GM23248 (cell line): ENCODE data around the gene PSMD13. TPM values are rescaled to one million over a fixed set of nuclear protein-coding genes. Genes with fewer than 3 reads are reported as not detected.
A peak's percentile ranks its signal among the peaks of the same experiment; 100 is the strongest.
"Not testable (repeated sequence)": the region's sequence is repeated elsewhere in the genome, so short reads cannot be mapped to it uniquely, and the experiment has no call there.

ENCODE experiments used
- DNase-seq: peaks from one replicate; pipeline ENCODE4 v3.0.0-alpha.2; 2015
- H2AFZ ChIP-seq: fragments of 200-600 bp; sonication (generic); 2 replicates; pipeline ENCODE4 v1.6.1; 2016; ENCODE audit warnings: antibody characterized with exemption
- H3F3A ChIP-seq: fragments of 200-600 bp; sonication (generic); 2 replicates; pipeline ENCODE4 v1.6.1; 2016; ENCODE audit warnings: mild to moderate bottlenecking, antibody characterized with exemption, mixed run types; ENCODE audit not compliant: insufficient read depth
- H3K27ac ChIP-seq: fragments of 200-600 bp; sonication (generic); 2 replicates; pipeline ENCODE4 v1.5.1; 2016; ENCODE audit warnings: mild to moderate bottlenecking
- H3K27me3 ChIP-seq: fragments of 200-600 bp; sonication (generic); replicated peaks from 2 replicates; pipeline ENCODE4 v1.6.1; 2016; ENCODE audit warnings: mild to moderate bottlenecking; ENCODE audit not compliant: insufficient read depth
- H3K36me3 ChIP-seq: fragments of 200-600 bp; sonication (generic); 2 replicates; pipeline ENCODE4 v1.6.1; 2016; ENCODE audit warnings: low read depth, mild to moderate bottlenecking
- H3K4me1 ChIP-seq: fragments of 200-600 bp; sonication (generic); 2 replicates; pipeline ENCODE4 v1.6.1; 2016; ENCODE audit warnings: mild to moderate bottlenecking; ENCODE audit not compliant: insufficient read depth
- H3K4me2 ChIP-seq: fragments of 200-600 bp; sonication (generic); one replicate; pipeline ENCODE4 v1.6.1; 2016; ENCODE audit warnings: mild to moderate bottlenecking; ENCODE audit not compliant: unreplicated experiment
- H3K4me3 ChIP-seq: fragments of 200-600 bp; sonication (generic); 2 replicates; pipeline ENCODE4 v1.5.1; 2016; ENCODE audit warnings: mild to moderate bottlenecking
- H3K79me2 ChIP-seq: fragments of 200-600 bp; sonication (generic); 2 replicates; pipeline ENCODE4 v1.6.1; 2016; ENCODE audit warnings: mild to moderate bottlenecking; ENCODE audit not compliant: insufficient read depth
- H3K9ac ChIP-seq: fragments of 200-600 bp; sonication (generic); 2 replicates; pipeline ENCODE4 v1.6.1; 2016; ENCODE audit warnings: mild to moderate bottlenecking
- H3K9me2 ChIP-seq: fragments of 200-600 bp; sonication (generic); 2 replicates; pipeline ENCODE4 v1.6.1; 2016; ENCODE audit warnings: mixed run types, mild to moderate bottlenecking, moderate library complexity; ENCODE audit not compliant: insufficient read depth
- H3K9me3 ChIP-seq: fragments of 200-600 bp; sonication (generic); one replicate; pipeline ENCODE4 v1.6.1; 2017; ENCODE audit warnings: low read depth
- H4K20me1 ChIP-seq: fragments of 200-600 bp; sonication (generic); 2 replicates; pipeline ENCODE4 v1.6.0; 2016; ENCODE audit not compliant: insufficient read depth
- EZH2 ChIP-seq: fragments of 200-600 bp; sonication (generic); IDR thresholded peaks from 2 replicates; pipeline ENCODE4 v1.6.1; 2018; ENCODE audit warnings: antibody characterized with exemption, mild to moderate bottlenecking; ENCODE audit not compliant: insufficient read depth, poor library complexity, severe bottlenecking
- EZH2phosphoT487 ChIP-seq: fragments of 200-600 bp; sonication (generic); IDR thresholded peaks from 2 replicates; pipeline ENCODE4 v1.6.1; 2018; ENCODE audit warnings: antibody characterized with exemption, moderate library complexity, mild to moderate bottlenecking, low read depth; ENCODE audit not compliant: insufficient read depth
- WGBS, 2 experiments: methylation state at CpG; one replicate each; pipeline ENCODE4 v1.1.6; 2015 to 2017; ENCODE audit warnings: low lambda C conversion rate in 2 of 2, low coverage in 1 of 2; ENCODE audit errors: missing lambda C conversion rate in 2 of 2; 5-methylcytosine and 5-hydroxymethylcytosine counted together
- in situ Hi-C: fragments of 300-500 bp; cut with MboI; formaldehyde crosslinking; loops from 2 replicates; pipeline ENCODE4 v1.15.0; 2020
- polyA plus RNA-seq: library from polyadenylated mRNA; unstranded; fragments of >200 nt; fragmentation: Nextera tagmentation; extraction: Ambion mirVana; gene quantifications from 2 replicates; pipeline ENCODE4 v1.2.1, GENCODE V29; 2016
- total RNA-seq: library from RNA; depleted of rRNA; stranded (reverse); fragments of >200 nt; shearing (Covaris generic); gene quantifications from 2 replicates; pipeline ENCODE4 v1.2.3, GENCODE V29; 2014

Gene PSMD13
- total and polyA plus RNA-seq, 2 experiments from 2014 or later: 145 to 188 TPM

DNA sequence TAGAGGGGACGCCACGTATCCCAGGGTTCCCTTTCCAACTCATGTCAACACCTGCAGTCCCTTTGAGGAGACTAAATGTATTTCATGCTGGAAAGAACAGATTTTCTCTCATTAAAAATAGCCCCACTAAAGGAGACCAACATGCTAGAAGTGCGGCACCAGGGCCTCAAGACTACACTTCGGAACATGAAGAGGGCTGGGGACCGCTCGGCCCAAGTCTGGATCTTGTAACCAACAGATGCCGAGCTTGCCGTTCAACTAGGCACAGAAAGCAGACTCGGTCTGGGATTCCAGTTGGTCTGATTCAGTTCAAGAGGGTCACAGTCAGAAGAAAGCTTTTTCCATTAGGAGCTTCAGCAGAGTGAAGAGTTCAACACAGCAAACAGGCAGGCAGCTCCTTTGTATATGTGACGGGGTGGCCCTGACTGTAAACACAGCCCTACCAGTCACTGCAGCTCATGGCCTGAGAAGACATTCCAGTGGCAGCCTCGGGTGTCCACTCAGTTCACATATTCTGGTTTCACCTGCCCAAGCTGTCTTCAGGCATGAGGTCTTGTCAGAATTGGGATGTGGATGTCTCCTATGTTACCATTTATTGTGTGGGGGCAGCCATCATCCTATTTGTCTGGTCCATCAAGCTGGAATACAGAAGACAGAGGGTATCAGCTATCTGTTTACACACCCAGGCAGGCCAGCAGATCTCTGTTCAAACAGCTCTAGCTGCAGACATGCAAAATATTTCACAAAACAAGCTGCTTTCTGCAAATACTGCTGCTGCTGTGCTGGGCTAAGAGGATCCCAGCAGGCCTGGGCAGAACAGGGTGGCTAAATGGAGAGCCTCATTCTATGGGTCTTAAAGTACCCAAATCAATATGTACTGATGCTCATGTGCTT is 20.4 kb upstream of the PSMD13 start:
- Histone ChIP-seq H3K9ac (no peak overlapping the region), H3F3A (peaks cover 34% of the 10 kb centered on the region), H3K9me2 (no peaks in the 10 kb centered on the region), H3K4me3 (no peak overlapping the region), H3K36me3 (peaks cover 41% of the 10 kb centered on the region), H3K27me3 (no peaks in the 10 kb centered on the region), H3K79me2 (peaks cover 25% of the 10 kb centered on the region), H4K20me1 (no peaks in the 10 kb centered on the region), H3K27ac (0 out of 2 replicates have a peak overlapping the region, but pooled peaks have one; percentile 1), H3K4me1 (peaks cover 4% of the 10 kb centered on the region; the same call in 1 of the 2 replicates), H3K4me2 (no peak overlapping the region), H2AFZ (no peak overlapping the region), H3K9me3 (no peaks in the 10 kb centered on the region)
- WGBS, 2 experiments: 84 to 87% methylated on average over 11 of the region's 11 CpGs
- in situ Hi-C loops: no loop called here
- no peak for DNase-seq
- TF ChIP-seq EZH2 (no peak), EZH2phosphoT487 (no peak)

DNA sequence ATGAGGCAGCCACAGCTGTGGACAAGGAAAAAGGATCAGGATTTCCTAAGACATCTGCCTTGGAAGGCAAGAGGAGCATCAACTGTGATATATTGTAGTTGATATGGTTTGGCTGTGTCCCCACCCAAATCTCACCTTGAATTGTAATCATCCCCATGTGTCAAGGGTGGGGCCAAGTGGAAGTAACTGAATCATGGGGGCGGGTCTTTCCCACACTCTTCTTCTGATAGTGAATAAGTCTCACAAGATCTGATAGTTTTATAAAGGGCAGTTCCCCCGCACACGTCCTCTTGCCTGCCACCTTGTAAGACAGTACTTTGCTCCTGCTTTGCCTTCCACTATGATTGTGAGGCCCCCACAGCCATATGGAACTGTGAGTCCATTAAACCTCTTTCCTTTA is 19.1 kb upstream of the PSMD13 start:
- H3K9ac ChIP-seq: no peak overlapping the region
- WGBS, 2 experiments: 85 to 90% methylated on average over 3 of the region's 3 CpGs
- H3K27ac ChIP-seq: no peak overlapping the region

DNA sequence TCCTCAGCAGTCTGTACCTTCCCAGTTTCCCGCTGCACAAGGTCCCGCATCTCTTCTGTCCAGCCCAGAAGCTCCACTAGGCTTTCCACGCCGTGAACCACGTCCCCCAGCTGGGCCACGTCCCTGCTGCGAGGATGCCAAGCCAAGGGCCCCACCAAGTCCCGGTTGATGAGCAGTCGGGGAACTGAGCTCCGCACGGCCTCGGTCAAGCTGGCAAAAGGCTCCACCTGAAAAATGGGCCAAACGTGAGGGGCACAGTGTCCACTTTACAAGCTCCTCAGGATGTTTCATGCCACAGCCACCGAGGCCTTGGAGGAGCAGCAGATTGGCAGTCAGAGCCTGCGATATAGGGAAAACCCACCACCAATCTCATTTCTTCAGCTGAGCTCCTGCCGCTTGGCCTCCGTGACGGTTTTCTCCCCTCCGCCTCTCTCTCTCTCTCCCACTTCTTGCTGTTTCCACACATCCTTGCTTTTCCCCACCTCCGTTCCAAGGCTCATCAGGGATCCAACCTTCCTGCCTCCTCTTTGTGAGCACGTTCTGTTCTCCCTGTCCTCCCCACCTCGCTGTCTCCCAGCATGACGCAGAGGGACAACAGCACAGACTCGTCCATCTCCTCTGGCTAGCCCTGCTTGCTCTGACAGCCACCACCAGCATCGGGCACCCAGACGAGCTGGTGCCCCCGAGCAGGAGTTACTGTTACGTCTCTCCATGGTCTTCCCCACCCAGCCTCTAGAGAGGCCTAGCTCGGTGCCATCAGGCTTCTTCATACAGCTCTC is 17.8 kb upstream of the PSMD13 start:
- H3K27me3 ChIP-seq: no peaks in the 10 kb centered on the region
- H3K4me3 ChIP-seq: no peak overlapping the region
- H3K79me2 ChIP-seq: 0 out of 2 replicates have a peak, but pooled peaks cover 1% of the 10 kb centered on the region
- no peak overlapping the region for H3K9ac ChIP-seq
- no peak overlapping the region for H2AFZ ChIP-seq
- no peak overlapping the region for H3K4me2 ChIP-seq
- 89 to 90% methylated on average over 27 to 29 of the region's 29 CpGs for WGBS, 2 experiments
- in situ Hi-C loops: no loop called here
- H3K27ac ChIP-seq: no peak overlapping the region
- no peaks in the 10 kb centered on the region for H3K4me1 ChIP-seq
- H4K20me1 ChIP-seq: no peaks in the 10 kb centered on the region
- peaks cover 23% of the 10 kb centered on the region for H3F3A ChIP-seq
- H3K36me3 ChIP-seq: peaks cover 16% of the 10 kb centered on the region
- H3K9me3 ChIP-seq: no peaks in the 10 kb centered on the region
- DNase-seq: no peak
- TF ChIP-seq EZH2phosphoT487: no peak
- no peak for TF ChIP-seq EZH2
- no peaks in the 10 kb centered on the region for H3K9me2 ChIP-seq

More for the DNA sequence above, 19.1 kb upstream of the PSMD13 start:
- no peaks in the 10 kb centered on the region for H4K20me1 ChIP-seq
- no peak for DNase-seq
- no peaks in the 10 kb centered on the region for H3K27me3 ChIP-seq
- H2AFZ ChIP-seq: no peak overlapping the region
- peaks cover 12% of the 10 kb centered on the region for H3K79me2 ChIP-seq
- peaks cover 27% of the 10 kb centered on the region for H3K36me3 ChIP-seq
- H3K9me2 ChIP-seq: no peaks in the 10 kb centered on the region
- no peaks in the 10 kb centered on the region for H3K9me3 ChIP-seq
- H3K4me1 ChIP-seq: no peaks in the 10 kb centered on the region
- peaks cover 31% of the 10 kb centered on the region for H3F3A ChIP-seq
- H3K4me3 ChIP-seq: no peak overlapping the region
- in situ Hi-C loops: no loop called here
- no peak overlapping the region for H3K4me2 ChIP-seq
- TF ChIP-seq EZH2 (no peak), EZH2phosphoT487 (no peak)

DNA sequence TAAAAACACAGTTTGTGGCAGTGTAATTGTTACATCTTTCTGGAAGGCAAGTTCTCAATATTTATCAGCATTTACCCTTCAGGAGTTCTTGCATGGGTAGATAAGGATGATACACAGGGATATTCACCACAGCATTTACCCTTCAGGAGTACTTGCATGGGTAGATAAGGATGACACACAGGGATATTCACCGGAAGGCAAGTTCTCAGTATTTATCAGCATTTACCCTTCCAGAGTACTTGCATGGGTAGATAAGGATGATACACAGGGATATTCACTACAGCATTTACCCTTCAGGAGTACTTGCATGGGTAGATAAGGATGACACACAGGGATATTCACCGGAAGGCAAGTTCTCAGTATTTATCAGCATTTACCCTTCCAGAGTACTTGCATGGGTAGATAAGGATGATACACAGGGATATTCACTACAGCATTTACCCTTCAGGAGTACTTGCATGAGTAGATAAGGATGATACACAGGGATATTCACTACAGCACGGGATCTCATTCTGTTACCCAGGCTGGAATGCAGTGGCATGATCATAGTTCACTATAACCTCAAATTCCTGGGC is 16.0 kb upstream of the PSMD13 start:
- H3K36me3 ChIP-seq, H3K9ac ChIP-seq, H3K4me2 ChIP-seq, H3K4me3 ChIP-seq, H3K4me1 ChIP-seq, H3K27me3 ChIP-seq, in situ Hi-C loops, H3K9me2 ChIP-seq, H3K27ac ChIP-seq, H2AFZ ChIP-seq, H3K9me3 ChIP-seq, DNase-seq, H4K20me1 ChIP-seq: not testable (repeated sequence)
- H3K79me2 ChIP-seq: 0 out of 2 replicates have a peak, but pooled peaks cover 12% of the 10 kb centered on the region
- 96 to 100% methylated on average over 2 to 3 of the region's 3 CpGs for WGBS, 2 experiments
- H3F3A ChIP-seq: peaks cover 17% of the 10 kb centered on the region; the same call in 1 of the 2 replicates
